Stimulated activated CD8-positive, alpha-beta memory T cell treated with anti-CD3 and anti-CD28 coated beads, Interleukin-15, amount 100 ng/mL, for 4 hours (primary cell): ENCODE measurements around the gene TXNL4A.
A peak's percentile ranks its signal among the peaks of the same experiment; 100 is the strongest.
"Not testable (repeated sequence)": the region's sequence is repeated elsewhere in the genome, so short reads cannot be mapped to it uniquely, and the experiment has no call there.

Source experiments
- DNase-seq, 2 donors: peaks; one replicate each; pipeline ENCODE4 v3.0.0-alpha.2; 2020; ENCODE audit warnings: low read depth in 2 of 2

The TXNL4A gene, protein sequence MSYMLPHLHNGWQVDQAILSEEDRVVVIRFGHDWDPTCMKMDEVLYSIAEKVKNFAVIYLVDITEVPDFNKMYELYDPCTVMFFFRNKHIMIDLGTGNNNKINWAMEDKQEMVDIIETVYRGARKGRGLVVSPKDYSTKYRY

GRCh38 chr18:79988451-79989194 is at the start of gene TXNL4A:
TSS of gene TXNL4A (minus strand) at chr18:79988563. CDS start at chr18:79988392, 171 bp downstream.
- peak; percentile 64 to 77 for DNase-seq

- no peak for DNase-seq
Measured at GRCh38 chr18:80037300-80037699, 48.9 kb upstream of the TXNL4A start.

GRCh38 chr18:80035997-80036396 is 47.6 kb upstream of the TXNL4A start:
- no peak for DNase-seq

DNA sequence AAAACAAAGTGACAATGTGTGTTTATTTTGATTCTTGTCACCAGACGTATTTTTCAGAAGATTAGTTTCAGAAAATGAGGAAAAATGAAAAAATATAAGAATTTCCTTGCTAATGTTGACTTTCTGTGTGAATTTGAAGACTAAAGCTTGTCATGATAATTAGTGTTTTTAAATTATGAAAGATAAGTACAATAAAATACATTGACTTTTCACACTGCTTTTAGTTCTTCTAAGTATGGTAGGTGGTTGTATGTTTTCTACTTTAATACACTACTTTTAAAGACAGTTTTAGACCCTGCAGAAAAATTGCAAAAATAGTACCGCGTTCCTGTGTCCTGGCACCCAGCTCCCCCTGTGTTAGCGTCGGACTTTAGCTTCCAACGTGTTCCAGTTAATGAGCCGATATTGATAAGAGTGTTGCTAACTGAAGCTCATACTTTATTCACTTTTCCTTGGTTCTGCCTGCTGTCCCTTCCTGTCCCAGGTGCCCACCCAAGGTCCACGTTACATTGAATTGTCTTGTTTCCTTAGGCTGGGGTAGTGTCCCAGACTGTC is 46.6 kb upstream of the TXNL4A start:
- DNase-seq, result no peak

DNA sequence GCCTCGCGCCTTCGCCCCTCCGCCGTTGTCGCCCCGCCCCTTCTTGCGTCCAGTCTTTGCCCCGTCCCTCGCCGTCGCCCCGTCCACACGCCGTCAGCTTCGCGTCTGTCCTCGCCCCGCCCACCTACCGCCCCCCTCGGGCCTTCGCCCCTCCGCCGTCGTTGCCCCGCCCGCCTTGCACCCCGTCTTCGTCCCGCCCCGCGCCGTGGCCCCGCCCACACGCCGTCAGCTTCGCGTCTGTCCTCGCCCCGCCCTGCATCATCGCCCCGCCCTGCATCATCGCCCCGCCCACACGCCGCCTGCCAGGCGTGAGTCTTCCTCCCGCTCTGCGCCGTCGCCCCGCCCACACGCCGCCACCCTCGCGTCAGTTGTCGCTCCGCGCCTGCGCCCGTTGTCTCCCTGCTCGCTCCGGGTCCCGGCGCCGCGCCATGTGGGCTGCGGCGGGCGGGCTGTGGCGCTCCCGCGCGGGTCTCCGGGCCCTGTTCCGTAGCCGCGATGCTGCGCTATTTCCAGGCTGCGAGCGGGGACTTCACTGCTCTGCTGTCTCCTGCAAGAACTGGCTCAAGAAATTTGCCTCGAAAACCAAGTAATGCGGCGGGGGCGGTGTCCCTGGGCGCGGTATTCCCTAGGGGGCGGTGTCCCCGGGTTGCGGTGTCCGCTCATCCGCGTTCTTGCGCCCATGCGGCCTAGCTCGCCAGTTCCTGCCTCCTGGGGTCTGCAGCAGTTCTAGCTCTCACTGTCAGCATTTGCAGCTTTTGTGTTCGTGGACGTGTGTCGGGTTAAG is 45.9 kb upstream of the TXNL4A start, which contains the start of gene RBFA:
Gene RBFA, plus strand, starts transcription at position 367 of the 784 bp plus-strand sequence. Its CDS starts 62 bp downstream, at position 429.
- DNase-seq, result peak; percentile 99 to 100

GRCh38 chr18:80033181-80034067 is 45.1 kb upstream of the TXNL4A start:
- peak; percentile 76 to 80 for DNase-seq

GRCh38 chr18:80029690-80030089 is 41.3 kb upstream of the TXNL4A start:
- DNase-seq, result no peak

DNA sequence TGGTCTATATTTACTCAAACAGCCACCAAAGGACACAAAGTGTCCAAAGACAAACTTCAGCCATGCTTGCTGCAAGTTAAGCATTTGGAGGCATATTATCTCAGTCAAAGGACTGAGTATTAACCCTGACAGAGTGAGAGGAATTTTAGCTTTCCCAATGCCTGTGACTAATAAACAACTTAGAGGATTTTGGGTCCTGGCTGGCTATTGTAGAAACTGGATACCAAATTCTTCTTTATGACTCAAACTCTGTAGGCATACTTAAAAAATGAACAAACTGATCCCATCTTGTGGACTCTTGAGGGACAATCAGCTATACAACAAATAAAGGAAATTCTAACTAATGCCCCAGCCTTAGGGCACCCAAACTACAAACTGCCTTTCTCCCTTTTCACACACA is 39.4 kb upstream of the TXNL4A start:
- DNase-seq, result not testable (repeated sequence)

GRCh38 chr18:80026363-80026762 is 38.0 kb upstream of the TXNL4A start:
- no peak for DNase-seq

DNA sequence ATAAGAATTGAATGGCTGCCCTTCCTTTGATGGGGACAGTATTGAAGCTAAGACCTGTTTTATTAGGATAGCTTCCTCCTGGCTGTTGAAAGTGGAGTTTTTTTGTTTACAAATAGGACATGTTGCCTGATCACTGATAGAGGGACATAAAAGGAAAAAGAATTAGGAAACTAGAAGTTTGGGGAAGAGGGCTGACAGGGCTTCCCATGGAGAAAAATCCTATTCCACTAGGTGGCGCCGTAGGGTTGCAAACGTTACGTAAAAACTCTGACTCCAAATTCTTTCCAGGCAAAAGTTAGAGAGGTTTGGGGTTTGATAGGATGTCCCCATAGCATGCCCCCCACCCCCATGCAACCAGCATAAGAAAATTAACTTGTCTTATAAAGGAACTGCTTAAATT is 34.8 kb upstream of the TXNL4A start:
- DNase-seq, result no peak

- DNase-seq, result no peak
Measured at GRCh38 chr18:80022613-80023012, 34.2 kb upstream of the TXNL4A start.

GRCh38 chr18:80012714-80013113 is 24.4 kb upstream of the TXNL4A start:
- no peak for DNase-seq

- DNase-seq, result not testable (repeated sequence)
Measured at GRCh38 chr18:80011496-80012137, 23.3 kb upstream of the TXNL4A start.

- DNase-seq, result no peak
Measured at GRCh38 chr18:80010551-80010906, 22.2 kb upstream of the TXNL4A start.

DNA sequence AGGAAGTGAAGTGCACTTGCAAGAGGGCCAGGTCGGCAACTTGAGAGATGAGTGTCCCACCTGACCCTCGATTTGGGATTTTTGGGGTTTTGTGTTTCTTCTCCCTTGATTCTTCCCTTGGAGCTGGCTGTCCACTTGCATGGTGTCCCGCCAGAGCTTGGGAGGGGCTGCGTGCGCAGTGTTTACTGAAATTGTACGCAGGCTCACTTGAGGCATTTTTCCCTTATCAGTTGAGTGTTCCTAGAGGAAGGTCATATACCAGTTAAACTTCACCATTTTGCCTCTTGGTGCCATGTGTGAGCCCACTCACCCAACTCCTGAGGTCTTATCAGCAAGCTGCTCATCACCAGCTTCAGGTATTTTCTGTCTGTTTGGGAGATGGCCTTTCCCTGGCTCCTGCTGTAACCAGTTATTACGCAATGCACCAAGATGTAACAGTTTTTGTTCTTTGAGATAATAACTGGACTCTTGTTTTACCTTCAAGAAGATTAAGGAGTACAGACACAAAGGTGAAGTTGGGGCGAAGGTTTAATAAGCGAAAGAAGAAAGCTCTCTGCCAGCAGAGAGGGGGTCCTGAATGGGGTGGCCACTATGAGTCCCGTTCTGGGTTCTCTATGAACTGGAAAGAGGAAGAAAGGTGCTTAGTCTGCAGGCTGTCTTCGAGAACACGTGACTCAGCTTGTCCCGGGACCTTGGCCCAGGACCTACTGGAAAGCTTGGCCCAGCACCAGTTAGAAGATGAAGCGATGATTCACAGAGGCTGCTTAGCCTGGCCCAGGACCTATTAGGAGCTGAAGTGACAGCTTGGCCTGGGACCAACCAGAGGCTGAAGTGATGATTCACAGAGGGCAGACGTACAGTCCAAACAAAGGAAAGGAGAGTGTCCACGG is 21.5 kb upstream of the TXNL4A start:
- no peak for DNase-seq

- DNase-seq, result no peak
Measured at GRCh38 chr18:80006724-80007123, 18.4 kb upstream of the TXNL4A start.

DNA sequence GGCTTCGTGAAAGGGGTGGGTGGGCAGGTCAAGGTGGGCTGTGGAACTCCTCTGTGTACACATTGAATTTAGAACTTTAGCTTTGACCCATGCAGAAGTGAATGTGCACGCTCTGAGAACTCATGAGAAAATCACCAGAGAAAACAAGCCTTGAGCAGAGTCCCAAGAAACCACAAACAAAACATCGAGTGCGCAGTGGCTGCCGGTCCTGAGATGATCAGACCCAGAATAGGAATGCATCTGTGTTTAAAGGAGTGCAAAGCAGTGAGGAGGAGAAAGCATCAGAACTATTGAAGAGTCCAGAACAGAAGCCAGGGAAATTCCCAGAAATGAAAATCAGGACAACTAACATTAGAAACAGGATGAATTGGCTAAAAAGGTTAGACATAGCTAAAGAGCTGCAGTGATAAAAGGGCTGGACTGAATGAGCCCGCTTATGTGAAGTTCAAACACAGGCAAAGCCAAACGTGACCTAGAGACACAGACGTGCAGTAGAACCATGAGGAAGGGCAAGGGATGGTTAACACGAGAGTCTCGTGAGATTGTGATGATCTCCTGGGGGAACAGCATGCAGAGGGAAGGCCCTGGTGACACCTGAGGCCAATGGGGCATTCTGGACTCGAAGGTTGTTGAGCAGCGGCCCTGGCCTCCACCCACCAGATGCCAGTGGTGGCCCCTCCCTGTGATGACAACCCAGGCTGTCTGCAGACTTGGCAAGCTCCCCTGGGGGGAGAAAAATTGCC is 16.4 kb upstream of the TXNL4A start:
- no peak for DNase-seq

- no peak for DNase-seq
Measured at GRCh38 chr18:80002468-80002867, 14.1 kb upstream of the TXNL4A start.

DNA sequence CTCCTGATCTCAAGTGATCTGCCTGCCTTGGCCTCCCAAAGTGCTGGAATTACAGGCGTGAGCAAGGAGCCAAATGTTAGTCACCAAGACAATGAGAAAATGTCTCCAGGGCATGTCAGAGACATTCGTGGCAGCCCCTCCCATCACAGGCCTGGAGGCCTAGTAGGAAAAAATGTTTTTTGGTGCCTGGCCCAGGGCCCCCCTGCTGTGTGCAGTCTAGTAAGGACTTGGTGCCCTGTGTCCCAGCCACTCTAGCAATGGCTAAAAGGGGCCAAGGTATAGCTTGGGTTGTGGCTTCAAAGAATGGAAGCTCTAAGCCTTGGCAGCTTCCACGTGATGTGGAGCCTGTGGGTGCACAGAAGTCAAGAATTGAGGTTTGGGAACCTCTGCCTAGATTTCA is 12.5 kb upstream of the TXNL4A start:
- DNase-seq, result no peak
